ENCODE measurements around the gene SET. TPM values are rescaled to one million over a fixed set of nuclear protein-coding genes. Genes with fewer than 3 reads are reported as not detected.

Gene SET
- total and polyA plus RNA-seq, 2 of the 13 experiments (the other 11 are each of a cell fraction or from before 2014, with no cell fraction given), result 94.2 to 611 TPM

GRCh38 chr9:128723866-128724743, 35.1 kb downstream of the SET start, which contains the start of gene ZDHHC12 (continued):
- TF ChIP-seq ZHX2 (IDR thresholded peaks at IDR 0.05; ENCODE audit: low read depth) (no peak), ZHX2 (CRISPR knock-in tag; IDR thresholded peaks at IDR 0.05; ENCODE audit: borderline replicate concordance) (no peak), ZNF234 (CRISPR knock-in tag; conservative IDR thresholded peaks at IDR 0.05) (no peak), HNF4G (IDR thresholded peaks at IDR 0.05; ENCODE audit: borderline replicate concordance, low read depth, low read length) (no peak), HNF4G (CRISPR knock-in tag; IDR thresholded peaks at IDR 0.05; ENCODE audit: borderline replicate concordance, low read depth) (no peak), MBNL3 (CRISPR knock-in tag; conservative IDR thresholded peaks at IDR 0.05) (no peak), PBX2 (CRISPR knock-in tag; IDR thresholded peaks at IDR 0.05) (no peak), ZNF431 (CRISPR knock-in tag; IDR thresholded peaks at IDR 0.05; ENCODE audit: borderline replicate concordance, low read depth) (no peak), ZNF557 (CRISPR knock-in tag; IDR thresholded peaks at IDR 0.05) (no peak), ATRX (CRISPR knock-in tag; IDR thresholded peaks at IDR 0.05; ENCODE audit: borderline replicate concordance) (no peak), HOXA7 (CRISPR knock-in tag; IDR thresholded peaks at IDR 0.05) (no peak), PHF8 (CRISPR knock-in tag; IDR thresholded peaks at IDR 0.05) (peak; percentile 90), RFXAP (CRISPR knock-in tag; IDR thresholded peaks at IDR 0.05; ENCODE audit: borderline replicate concordance) (no peak), FOXC1 (CRISPR knock-in tag; IDR thresholded peaks at IDR 0.05; ENCODE audit: borderline replicate concordance) (no peak), ZBTB49 (CRISPR knock-in tag; IDR thresholded peaks at IDR 0.05; ENCODE audit: borderline replicate concordance) (no peak), MLXIP (CRISPR knock-in tag; IDR thresholded peaks at IDR 0.05; ENCODE audit: borderline replicate concordance) (no peak)
